ENCODE measurements around the gene MYPOP.

GRCh38 chr19:45865269-45865948, 37.0 kb downstream of the MYPOP start:
- no peak for TF ChIP-seq CTCF (conservative IDR thresholded peaks at IDR 0.05; ENCODE audit: low read length)
- TF ChIP-seq EZH2phosphoT487 (IDR thresholded peaks at IDR 0.05; ENCODE audit: borderline replicate concordance, low read depth, low read length) = no peak
